Measurements from ENCODE around the gene CCDC191. TPM values are rescaled to one million over a fixed set of nuclear protein-coding genes. Genes with fewer than 3 reads are reported as not detected.

CCDC191 gene
- total and polyA plus RNA-seq, 9 of the 15 experiments (the other 6 are each of a cell fraction or from before 2014, with no cell fraction given): 0.10 to 0.55 (median 0.22) TPM

GRCh38 chr3:113983544-113983943, 72.8 kb downstream of the CCDC191 start:
- no peak overlapping the region for H3K4me2 ChIP-seq (ENCODE audit: insufficient read depth, low read length)
- intact Hi-C loops (cut with micrococcal nuclease): no loop called here
- no peaks in the 10 kb centered on the region for H3K9me1 ChIP-seq (ENCODE audit: control insufficient read depth, insufficient read depth, low read length)
- no TSS peak for BruUV-seq (replicated peaks)
- no peak overlapping the region for H3K27ac ChIP-seq (ENCODE audit: extremely low read depth, low read depth, low read length)
- TF ChIP-seq MAFG (tag; conservative IDR thresholded peaks at IDR 0.05): peak; percentile 32; the same call in 1 of the 2 replicates
- TF ChIP-seq ZNF444 (CRISPR knock-in tag; IDR thresholded peaks at IDR 0.05): no peak
- TF ChIP-seq MAFF (IDR thresholded peaks at IDR 0.05; ENCODE audit: low read length): peak; percentile 29; the same call in 1 of the 2 replicates
- peak; percentile 69 for TF ChIP-seq ZNF316 (IDR thresholded peaks at IDR 0.05)
- no peak for TF ChIP-seq ZNF586 (CRISPR knock-in tag; conservative IDR thresholded peaks at IDR 0.05)
- no peak for TF ChIP-seq ZBTB8A (IDR thresholded peaks at IDR 0.05; ENCODE audit: partially characterized antibody)
- no peak for TF ChIP-seq ZNF408 (CRISPR knock-in tag; IDR thresholded peaks at IDR 0.05; ENCODE audit: low read depth)
- TF ChIP-seq CHCHD3 (CRISPR knock-in tag; IDR thresholded peaks at IDR 0.05): no peak
- TF ChIP-seq, protein P1, sequence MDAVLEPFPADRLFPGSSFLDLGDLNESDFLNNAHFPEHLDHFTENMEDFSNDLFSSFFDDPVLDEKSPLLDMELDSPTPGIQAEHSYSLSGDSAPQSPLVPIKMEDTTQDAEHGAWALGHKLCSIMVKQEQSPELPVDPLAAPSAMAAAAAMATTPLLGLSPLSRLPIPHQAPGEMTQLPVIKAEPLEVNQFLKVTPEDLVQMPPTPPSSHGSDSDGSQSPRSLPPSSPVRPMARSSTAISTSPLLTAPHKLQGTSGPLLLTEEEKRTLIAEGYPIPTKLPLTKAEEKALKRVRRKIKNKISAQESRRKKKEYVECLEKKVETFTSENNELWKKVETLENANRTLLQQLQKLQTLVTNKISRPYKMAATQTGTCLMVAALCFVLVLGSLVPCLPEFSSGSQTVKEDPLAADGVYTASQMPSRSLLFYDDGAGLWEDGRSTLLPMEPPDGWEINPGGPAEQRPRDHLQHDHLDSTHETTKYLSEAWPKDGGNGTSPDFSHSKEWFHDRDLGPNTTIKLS (IDR thresholded peaks at IDR 0.05; ENCODE audit: borderline replicate concordance, low read depth): no peak
- TF ChIP-seq, protein P2, sequence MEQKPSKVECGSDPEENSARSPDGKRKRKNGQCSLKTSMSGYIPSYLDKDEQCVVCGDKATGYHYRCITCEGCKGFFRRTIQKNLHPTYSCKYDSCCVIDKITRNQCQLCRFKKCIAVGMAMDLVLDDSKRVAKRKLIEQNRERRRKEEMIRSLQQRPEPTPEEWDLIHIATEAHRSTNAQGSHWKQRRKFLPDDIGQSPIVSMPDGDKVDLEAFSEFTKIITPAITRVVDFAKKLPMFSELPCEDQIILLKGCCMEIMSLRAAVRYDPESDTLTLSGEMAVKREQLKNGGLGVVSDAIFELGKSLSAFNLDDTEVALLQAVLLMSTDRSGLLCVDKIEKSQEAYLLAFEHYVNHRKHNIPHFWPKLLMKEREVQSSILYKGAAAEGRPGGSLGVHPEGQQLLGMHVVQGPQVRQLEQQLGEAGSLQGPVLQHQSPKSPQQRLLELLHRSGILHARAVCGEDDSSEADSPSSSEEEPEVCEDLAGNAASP (IDR thresholded peaks at IDR 0.05): no peak
- TF ChIP-seq MAFK (IDR thresholded peaks at IDR 0.05; ENCODE audit: low read length): no peak
- TF ChIP-seq C11orf30 (IDR thresholded peaks at IDR 0.05; ENCODE audit: low read depth): peak; percentile 36; the same call in 1 of the 2 replicates
- ChIA-PET CTCF (ENCODE audit: low intra/inter-chr PET ratio) (no interaction called here), POLR2A (interaction anchor here (0.7 kb wide), 1 partner anchor 469 kb away, joined by 3 read pairs; no protein-coding TSS in a partner anchor)
- no peak overlapping the region for H3K9ac ChIP-seq (ENCODE audit: insufficient read depth in 1 of 2, low read depth in 2 of 2, low read length in 2 of 2)
- H3K27me3 ChIP-seq (ENCODE audit: control insufficient read depth in 2 of 2, insufficient read depth in 2 of 2, low read length in 2 of 2): no peaks in the 10 kb centered on the region
- no peak overlapping the region for H3K4me3 ChIP-seq
- H3K36me3 ChIP-seq (ENCODE audit: control insufficient read depth, insufficient read depth, low read length): no peaks in the 10 kb centered on the region
- no peaks in the 10 kb centered on the region for H3K9me3 ChIP-seq (replicated peaks; ENCODE audit: control insufficient read depth, insufficient read depth, low read depth, low read length)
- no peaks in the 10 kb centered on the region for H4K20me1 ChIP-seq (replicated peaks; ENCODE audit: control insufficient read depth, insufficient read depth, low read length)
- ATAC-seq (no peak), FAIRE-seq (no peak), DNase-seq (ENCODE audit: extremely low read depth in 1 of 4, low spot score in 3 of 4) (no peak)
- no peaks in the 10 kb centered on the region for H3K79me2 ChIP-seq (ENCODE audit: control insufficient read depth, insufficient read depth, low read length)
- in situ Hi-C loops (cut with MboI): no loop called here
- no peak overlapping the region for H2AFZ ChIP-seq (ENCODE audit: low read depth, low read length)
- 4% methylated on average over 3 of the region's 3 CpGs for WGBS (ENCODE audit: insufficient coverage, low coverage, missing lambda C conversion rate)
- no peaks in the 10 kb centered on the region for H3K4me1 ChIP-seq (replicated peaks in 1 of 2; ENCODE audit: control insufficient read depth in 2 of 2, insufficient read depth in 2 of 2, low read length in 2 of 2)

Data from K562 (cell line).